A549 (cell line): Measurements from ENCODE around the gene JAKMIP1. TPM values are rescaled to one million over a fixed set of nuclear protein-coding genes. Genes with fewer than 3 reads are reported as not detected.
A peak's percentile ranks its signal among the peaks of the same experiment; 100 is the strongest.

Experiments
- ATAC-seq, 2 experiments: fragments of 200-7000 bp in 1 of 2; fragments of >200 bp in 1 of 2; cut with Nextera tagmentation in 1 of 2; cut with Tn5 transposase in 1 of 2; 3 replicates each; pipeline versions ENCODE4 v1.8.0 to v1.9.1; 2018 to 2020; ENCODE audit warnings: mild to moderate bottlenecking in 1 of 2, moderate library complexity in 1 of 2
- CTCF ChIA-PET: fragments of 300-600 bp; sonication (Branson Sonifier 250); formaldehyde crosslinking; extraction: SDS; loops from one replicate; lab custom pipeline; 2021; ENCODE audit warnings: antibody characterized with exemption, inconsistent platforms; lab: Yijun Ruan, JAX
- POLR2A ChIA-PET: fragments of 350-600 bp; formaldehyde crosslinking; extraction: SDS; loops from one replicate; lab custom pipeline; 2021; ENCODE audit warnings: antibody characterized with exemption, inconsistent platforms; lab: Yijun Ruan, JAX
- DNase-seq, 2 experiments: peaks; one replicate each; pipeline versions ENCODE4 v3.0.0 to v3.0.0-alpha.2; 2011 to 2016; ENCODE audit warnings: low read depth in 1 of 2, low spot score in 1 of 2
- FAIRE-seq: peaks from 2 replicates; lab custom pipeline; 2011; peaks lifted over from hg19 to GRCh38; lab: Jason Lieb, UNC
- H3K27ac ChIP-seq, 2 experiments: fragments of >200 bp; sonication (Bioruptor Twin); formaldehyde crosslinking; 3 replicates each; pipeline ENCODE4 v1.5.1; 2016 to 2017
- H3K4me1 ChIP-seq: fragments of >200 bp; sonication (Bioruptor Twin); formaldehyde crosslinking; 3 replicates; pipeline ENCODE4 v1.6.1; 2016
- H3K4me2 ChIP-seq: fragments of >200 bp; sonication (Bioruptor Twin); formaldehyde crosslinking; 3 replicates; pipeline ENCODE4 v1.6.1; 2016
- H3K4me3 ChIP-seq: fragments of >200 bp; sonication (Bioruptor Twin); formaldehyde crosslinking; 3 replicates; pipeline ENCODE4 v1.5.1; 2016
- H3K9me3 ChIP-seq: fragments of >200 bp; sonication (Bioruptor Twin); formaldehyde crosslinking; 3 replicates; pipeline ENCODE4 v1.6.1; 2016
- CBX2 ChIP-seq: fragments of 200-600 bp; sonication (generic); IDR thresholded peaks from 2 replicates; pipeline ENCODE4 v1.6.1; 2016; ENCODE audit warnings: low read depth, mild to moderate bottlenecking, borderline replicate concordance
- CBX8 ChIP-seq: fragments of 200-600 bp; sonication (generic); IDR thresholded peaks from 2 replicates; pipeline ENCODE4 v1.6.1; 2016
- CEBPB ChIP-seq, 2 experiments: fragments of >200 bp in 1 of 2; sonication (Bioruptor Twin) in 1 of 2; formaldehyde crosslinking in 1 of 2; IDR thresholded peaks; 2 replicates each; pipeline ENCODE4 v1.6.1; 2012 to 2016
- E2F6 ChIP-seq: IDR thresholded peaks from 2 replicates; pipeline ENCODE4 v1.6.1; 2012; ENCODE audit warnings: low read depth, borderline replicate concordance
- EP300 ChIP-seq, 2 experiments: fragments of >200 bp; sonication (Bioruptor Twin); formaldehyde crosslinking; IDR thresholded peaks; 2 replicates in 1 of 2; 3 replicates in 1 of 2; pipeline ENCODE4 v1.6.1; 2016 to 2017
- ESRRA ChIP-seq: fragments of 150-350 bp; IDR thresholded peaks from 2 replicates; pipeline ENCODE4 v1.6.1; 2014; ENCODE audit warnings: mild to moderate bottlenecking, low read length, borderline replicate concordance
- FOSL2 ChIP-seq, 2 experiments: fragments of 450-650 bp in 1 of 2; fragments of >200 bp in 1 of 2; sonication (Bioruptor Twin) in 1 of 2; formaldehyde crosslinking; IDR thresholded peaks; 2 replicates each; pipeline versions ENCODE4 v1.5.0 to v1.6.1; 2016 to 2020; ENCODE audit warnings: mild to moderate bottlenecking in 1 of 2, moderate library complexity in 1 of 2
- HDAC2 ChIP-seq: fragments of 200-600 bp; sonication (generic); IDR thresholded peaks from 2 replicates; pipeline ENCODE4 v1.6.1; 2016
- HMGXB4 ChIP-seq: fragments of 250-450 bp; sonication (Bioruptor Pico); IDR thresholded peaks from 2 replicates; pipeline ENCODE4 v1.5.0; 2021; ENCODE audit warnings: mild to moderate bottlenecking, moderate library complexity, borderline replicate concordance
- MAFK ChIP-seq: fragments of 450-650 bp; IDR thresholded peaks from 2 replicates; pipeline ENCODE4 v1.6.1; 2014; ENCODE audit not compliant: partially characterized antibody
- MYC ChIP-seq: IDR thresholded peaks from 2 replicates; pipeline ENCODE4 v1.6.1; 2012; ENCODE audit warnings: mild to moderate bottlenecking, inconsistent platforms, low read length, improper control_type of control experiment, borderline replicate concordance
- NFE2L2 ChIP-seq: fragments of 150-350 bp; conservative IDR thresholded peaks from 2 replicates; pipeline ENCODE4 v1.6.1; 2014; ENCODE audit warnings: low read length
- NPAS2 ChIP-seq: fragments of 250-450 bp; sonication (Bioruptor Pico); IDR thresholded peaks from 2 replicates; pipeline ENCODE4 v1.8.0; 2022; ENCODE audit warnings: mild to moderate bottlenecking, moderate library complexity, borderline replicate concordance
- NR3C1 ChIP-seq: fragments of >200 bp; sonication (Bioruptor Twin); formaldehyde crosslinking; IDR thresholded peaks from 3 replicates; pipeline ENCODE4 v1.6.1; 2017
- REST ChIP-seq: fragments of 200-600 bp; sonication (generic); IDR thresholded peaks from 2 replicates; pipeline ENCODE4 v1.6.1; 2016; ENCODE audit warnings: antibody characterized with exemption, mild to moderate bottlenecking, moderate library complexity
- RNF2 ChIP-seq: fragments of 200-600 bp; sonication (generic); IDR thresholded peaks from 2 replicates; pipeline ENCODE4 v1.6.1; 2016; ENCODE audit warnings: low read depth, mild to moderate bottlenecking, antibody characterized with exemption, moderate library complexity, borderline replicate concordance
- SREBF2 ChIP-seq: fragments of 450-650 bp; IDR thresholded peaks from 2 replicates; pipeline ENCODE4 v1.6.1; 2014; ENCODE audit warnings: mild to moderate bottlenecking, moderate library complexity
- ZC3H11A ChIP-seq: fragments of 450-650 bp; IDR thresholded peaks from 2 replicates; pipeline ENCODE4 v1.6.1; 2014; ENCODE audit warnings: antibody characterized with exemption, mild to moderate bottlenecking
- ZSCAN20 ChIP-seq: fragments of 250-450 bp; sonication (Bioruptor Pico); IDR thresholded peaks from 2 replicates; pipeline ENCODE4 v1.8.0; 2022; ENCODE audit warnings: mild to moderate bottlenecking, moderate library complexity
- WGBS: methylation state at CpG from one replicate; pipeline ENCODE4 v1.1.6; 2017; ENCODE audit errors: missing lambda C conversion rate; 5-methylcytosine and 5-hydroxymethylcytosine counted together
- polyA plus RNA-seq, 4 experiments: library from polyadenylated mRNA; depleted of rRNA in 3 of 4; stranded (reverse); fragments of >200 nt; fragmentation: RNase III in 1 of 4; extraction: RNeasy Plus Mini Kit Qiagen cat#74134 plus additional on column Dnase treatment in 1 of 4; gene quantifications; 2 replicates in 3 of 4; 3 replicates in 1 of 4; pipeline ENCODE4 v1.2.3, GENCODE V29; 2011 to 2017

The JAKMIP1 gene
- polyA plus RNA-seq, 2 of the 4 experiments (the other 2 are of a cell fraction): not detected

- peak in 1 of 2 experiments; percentile 56 for DNase-seq
- peak overlapping the region; percentile 45 to 72; a peak in 5 of 6 replicates for H3K27ac ChIP-seq
- H3K4me3 ChIP-seq: no peak overlapping the region
- peak; percentile 71 to 87 for ATAC-seq
- ChIA-PET CTCF (interaction anchor here (1.7 kb wide), 1 partner anchor 97 kb away, joined by 7 read pairs; no protein-coding TSS in a partner anchor), POLR2A (no interaction called here)
- no peak for TF ChIP-seq E2F6
- no peak for TF ChIP-seq HMGXB4 (CRISPR knock-in tag)
- TF ChIP-seq MAFK: peak; percentile 75
- TF ChIP-seq FOSL2 (IDR thresholded peaks at IDR 0.05): no peak
- peak; percentile 45 for TF ChIP-seq FOSL2 (CRISPR knock-in tag; IDR thresholded peaks at IDR 0.05)
- H3K4me2 ChIP-seq: peak overlapping the region; percentile 38; the same call in 2 of the 3 replicates
- peaks cover 10% of the 10 kb centered on the region; the same call in 2 of the 3 replicates for H3K4me1 ChIP-seq
- no peaks in the 10 kb centered on the region for H3K9me3 ChIP-seq
- no peak for FAIRE-seq
- WGBS: 31% methylated on average over 8 of the region's 8 CpGs
Measured at GRCh38 chr4:6095023-6095752, 105.2 kb downstream of the JAKMIP1 start.

GRCh38 chr4:6093671-6094070 lies 106.7 kb downstream of the JAKMIP1 start:
- 50% methylated on average over 4 of the region's 6 CpGs for WGBS
- ChIA-PET POLR2A (no interaction called here), CTCF (no interaction called here)
- Histone ChIP-seq H3K4me3 (no peak overlapping the region), H3K4me2 (no peak overlapping the region), H3K9me3 (no peaks in the 10 kb centered on the region), H3K27ac (no peak overlapping the region), H3K4me1 (peaks cover 10% of the 10 kb centered on the region; the same call in 2 of the 3 replicates)
- ATAC-seq (no peak), DNase-seq (no peak), FAIRE-seq (no peak)
- TF ChIP-seq NR3C1: no peak
- TF ChIP-seq ZC3H11A: no peak

- ATAC-seq: no peak
- ChIA-PET POLR2A (no interaction called here), CTCF (no interaction called here)
- H3K4me1 ChIP-seq: peaks cover 10% of the 10 kb centered on the region; the same call in 2 of the 3 replicates
- no peak overlapping the region for H3K4me2 ChIP-seq
- TF ChIP-seq SREBF2 (no peak), CEBPB (IDR thresholded peaks at IDR 0.05) (no peak), ZSCAN20 (CRISPR knock-in tag) (no peak), MAFK (no peak), REST (no peak)
- no peak for FAIRE-seq
- 48% methylated on average over 3 of the region's 3 CpGs for WGBS
- no peaks in the 10 kb centered on the region for H3K9me3 ChIP-seq
- H3K4me3 ChIP-seq: no peak overlapping the region
- no peak for DNase-seq
- H3K27ac ChIP-seq: no peak overlapping the region
Measured at GRCh38 chr4:6092971-6093370, 107.4 kb downstream of the JAKMIP1 start.

- TF ChIP-seq MYC (no peak), EP300 (IDR thresholded peaks at IDR 0.05) (no peak), NFE2L2 (no peak), CBX8 (no peak), CBX2 (no peak), NPAS2 (CRISPR knock-in tag) (no peak), ESRRA (no peak), RNF2 (no peak), HDAC2 (no peak)
- no peak overlapping the region for H3K27ac ChIP-seq
- H3K4me3 ChIP-seq: no peak overlapping the region
- CTCF ChIA-PET: no interaction called here
- FAIRE-seq (no peak), ATAC-seq (no peak), DNase-seq (no peak)
- POLR2A ChIA-PET: no interaction called here
- WGBS: 8% methylated on average over 6 of the region's 7 CpGs
- H3K4me2 ChIP-seq: no peak overlapping the region
- peaks cover 10% of the 10 kb centered on the region; the same call in 2 of the 3 replicates for H3K4me1 ChIP-seq
- H3K9me3 ChIP-seq: no peaks in the 10 kb centered on the region
Measured at GRCh38 chr4:6092131-6092530, 108.2 kb downstream of the JAKMIP1 start.
